BE2C (cell line): Measurements from ENCODE around the gene UNC13B.

Experiments used
- DNase-seq: peaks from one replicate; pipeline ENCODE4 v3.0.0-alpha.2; 2020
- H3K27me3 ChIP-seq: fragments of 250-450 bp; sonication (Bioruptor Pico); 2 replicates; pipeline ENCODE4 v1.5.1; 2020; ENCODE audit warnings: mild to moderate bottlenecking
- H3K36me3 ChIP-seq: fragments of 250-450 bp; sonication (Bioruptor Pico); 2 replicates; pipeline ENCODE4 v1.5.1; 2020; ENCODE audit warnings: mild to moderate bottlenecking
- H3K4me1 ChIP-seq: fragments of 250-450 bp; sonication (Bioruptor Pico); 2 replicates; pipeline ENCODE4 v1.5.1; 2020
- H3K4me3 ChIP-seq: 2 replicates; pipeline ENCODE4 v1.5.1; 2011; ENCODE audit warnings: low read depth, low read length
- H3K9me3 ChIP-seq: fragments of 250-450 bp; sonication (Bioruptor Pico); 2 replicates; pipeline ENCODE4 v1.5.1; 2020
- TF ChIP-seq, protein P1 (sequence below): IDR thresholded peaks from 2 replicates; pipeline ENCODE4 v1.5.1; 2012; ENCODE audit warnings: mild to moderate bottlenecking, low read depth, low read length

UNC13B gene

GRCh38 chr9:35385042-35385441 lies 223.2 kb downstream of the UNC13B start:
- Histone ChIP-seq H3K4me1 (no peaks in the 10 kb centered on the region), H3K36me3 (no peaks in the 10 kb centered on the region; the same call in 1 of the 2 replicates), H3K4me3 (no peak overlapping the region), H3K27me3 (no peaks in the 10 kb centered on the region), H3K9me3 (no peaks in the 10 kb centered on the region)
- no peak for DNase-seq
- TF ChIP-seq, protein P1, sequence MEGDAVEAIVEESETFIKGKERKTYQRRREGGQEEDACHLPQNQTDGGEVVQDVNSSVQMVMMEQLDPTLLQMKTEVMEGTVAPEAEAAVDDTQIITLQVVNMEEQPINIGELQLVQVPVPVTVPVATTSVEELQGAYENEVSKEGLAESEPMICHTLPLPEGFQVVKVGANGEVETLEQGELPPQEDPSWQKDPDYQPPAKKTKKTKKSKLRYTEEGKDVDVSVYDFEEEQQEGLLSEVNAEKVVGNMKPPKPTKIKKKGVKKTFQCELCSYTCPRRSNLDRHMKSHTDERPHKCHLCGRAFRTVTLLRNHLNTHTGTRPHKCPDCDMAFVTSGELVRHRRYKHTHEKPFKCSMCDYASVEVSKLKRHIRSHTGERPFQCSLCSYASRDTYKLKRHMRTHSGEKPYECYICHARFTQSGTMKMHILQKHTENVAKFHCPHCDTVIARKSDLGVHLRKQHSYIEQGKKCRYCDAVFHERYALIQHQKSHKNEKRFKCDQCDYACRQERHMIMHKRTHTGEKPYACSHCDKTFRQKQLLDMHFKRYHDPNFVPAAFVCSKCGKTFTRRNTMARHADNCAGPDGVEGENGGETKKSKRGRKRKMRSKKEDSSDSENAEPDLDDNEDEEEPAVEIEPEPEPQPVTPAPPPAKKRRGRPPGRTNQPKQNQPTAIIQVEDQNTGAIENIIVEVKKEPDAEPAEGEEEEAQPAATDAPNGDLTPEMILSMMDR, result no peak; the same call in 1 of the 2 replicates

- Histone ChIP-seq H3K4me3 (no peak overlapping the region), H3K4me1 (no peaks in the 10 kb centered on the region), H3K36me3 (peaks cover 6% of the 10 kb centered on the region), H3K9me3 (no peaks in the 10 kb centered on the region), H3K27me3 (no peaks in the 10 kb centered on the region)
- TF ChIP-seq, protein P1, result no peak
- DNase-seq, result no peak
Measured at GRCh38 chr9:35395076-35395705, 233.4 kb downstream of the UNC13B start.

- TF ChIP-seq, protein P1, result no peak
- DNase-seq, result no peak
- no peaks in the 10 kb centered on the region for H3K9me3 ChIP-seq
- peaks cover 6% of the 10 kb centered on the region for H3K36me3 ChIP-seq
- no peaks in the 10 kb centered on the region for H3K4me1 ChIP-seq
- H3K4me3 ChIP-seq, result no peak overlapping the region
- H3K27me3 ChIP-seq, result no peaks in the 10 kb centered on the region
Measured at GRCh38 chr9:35395706-35396101, 233.9 kb downstream of the UNC13B start.

- no peaks in the 10 kb centered on the region for H3K4me1 ChIP-seq
- H3K4me3 ChIP-seq, result no peak overlapping the region
- no peaks in the 10 kb centered on the region for H3K27me3 ChIP-seq
- no peak for DNase-seq
- TF ChIP-seq, protein P1, result no peak
- no peaks in the 10 kb centered on the region for H3K9me3 ChIP-seq
- H3K36me3 ChIP-seq, result peaks cover 6% of the 10 kb centered on the region
Measured at GRCh38 chr9:35396560-35397215, 234.9 kb downstream of the UNC13B start.

- no peak overlapping the region for H3K4me3 ChIP-seq
- no peaks in the 10 kb centered on the region for H3K9me3 ChIP-seq
- DNase-seq, result no peak
- no peaks in the 10 kb centered on the region for H3K4me1 ChIP-seq
- peaks cover 6% of the 10 kb centered on the region for H3K36me3 ChIP-seq
- TF ChIP-seq, protein P1, result no peak
- no peaks in the 10 kb centered on the region for H3K27me3 ChIP-seq
Measured at GRCh38 chr9:35397216-35397698, 235.4 kb downstream of the UNC13B start.

DNA sequence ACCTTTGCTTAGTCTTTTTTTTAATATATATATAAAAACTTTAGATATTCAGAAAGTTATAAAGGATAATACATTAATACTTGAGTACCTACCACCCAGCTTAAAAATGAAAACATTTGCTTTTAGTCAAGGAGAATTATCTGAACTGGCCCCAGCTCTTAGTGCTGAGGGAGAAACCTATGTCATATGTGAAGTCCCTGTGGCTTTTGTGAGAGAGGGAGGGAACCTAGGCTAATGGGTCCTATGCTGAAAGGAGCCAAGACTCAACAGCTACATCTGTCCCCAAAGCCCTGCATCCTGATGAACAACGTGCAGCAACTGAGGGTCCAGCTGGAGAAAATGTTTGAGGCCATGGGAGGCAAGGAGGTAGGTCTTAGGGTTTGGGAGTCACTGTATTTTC lies 236.1 kb downstream of the UNC13B start:
- Histone ChIP-seq H3K36me3 (peaks cover 7% of the 10 kb centered on the region), H3K4me3 (no peak overlapping the region), H3K27me3 (no peaks in the 10 kb centered on the region), H3K4me1 (no peaks in the 10 kb centered on the region), H3K9me3 (no peaks in the 10 kb centered on the region)
- TF ChIP-seq, protein P1, result no peak
- no peak for DNase-seq
